H1 (cell line): ENCODE measurements around the gene ASTN2. TPM values are rescaled to one million over a fixed set of nuclear protein-coding genes. Genes with fewer than 3 reads are reported as not detected.

Experiments used
- CTCF ChIA-PET: fragments of 300-600 bp; sonication (Branson Sonifier 250); formaldehyde crosslinking; loops from one replicate; lab custom pipeline; 2021; ENCODE audit not compliant: partially characterized antibody; lab: Charles Lee
- POLR2A ChIA-PET: fragments of 300-600 bp; sonication (Branson Sonifier 250); formaldehyde crosslinking; loops from one replicate; lab custom pipeline; 2021; ENCODE audit warnings: inconsistent platforms; ENCODE audit not compliant: partially characterized antibody; lab: Charles Lee
- DNase-seq, 2 experiments: peaks; one replicate each; pipeline versions ENCODE4 v3.0.0 to v3.0.0-alpha.2; 2010 to 2022; ENCODE audit warnings: low spot score in 2 of 2, low read depth in 1 of 2, mixed read lengths in 1 of 2
- FAIRE-seq: peaks from 2 replicates; lab custom pipeline; 2011; peaks lifted over from hg19 to GRCh38; lab: Jason Lieb, UNC
- H2AFZ ChIP-seq: 2 replicates; pipeline ENCODE4 v1.8.1; 2012; ENCODE audit warnings: low read length, inconsistent platforms
- H2AK5ac ChIP-seq: 2 replicates; pipeline ENCODE4 v1.6.1; 2013; ENCODE audit warnings: low read depth, low read length
- H2BK120ac ChIP-seq: replicated peaks from 2 replicates; pipeline ENCODE3; 2013; ENCODE audit warnings: low read depth, low read length, inconsistent platforms
- H2BK12ac ChIP-seq: 2 replicates; pipeline ENCODE4 v1.6.1; 2013; ENCODE audit warnings: low read depth, low read length
- H2BK15ac ChIP-seq: 2 replicates; pipeline ENCODE4 v1.6.1; 2013; ENCODE audit warnings: low read length
- H2BK20ac ChIP-seq: 2 replicates; pipeline ENCODE4 v1.6.1; 2013; ENCODE audit warnings: low read length
- H2BK5ac ChIP-seq: 2 replicates; pipeline ENCODE4 v1.6.1; 2013; ENCODE audit warnings: low read depth, low read length
- H3K14ac ChIP-seq: 2 replicates; pipeline ENCODE4 v1.6.1; 2013; ENCODE audit warnings: inconsistent platforms; ENCODE audit not compliant: insufficient read length
- H3K18ac ChIP-seq: 2 replicates; pipeline ENCODE4 v1.6.1; 2013; ENCODE audit warnings: low read length; ENCODE audit errors: extremely low read depth
- H3K23ac ChIP-seq: 2 replicates; pipeline ENCODE4 v1.6.1; 2013; ENCODE audit warnings: inconsistent platforms; ENCODE audit not compliant: insufficient read length
- H3K23me2 ChIP-seq: 2 replicates; pipeline ENCODE4 v1.6.1; 2013; ENCODE audit warnings: low read depth, low read length
- H3K27ac ChIP-seq: 2 replicates; pipeline ENCODE4 v1.6.1; 2011; ENCODE audit warnings: low read depth, low read length, inconsistent platforms
- H3K27me3 ChIP-seq, 4 experiments: replicated peaks in 1 of 4; 1 replicate in 1 of 4; 2 replicates in 3 of 4; pipeline versions ENCODE4 v1.6.1 to v1.8.1; 2011 to 2013; ENCODE audit warnings: low read length in 3 of 4, mild to moderate bottlenecking in 3 of 4, inconsistent platforms in 2 of 4, mixed read lengths in 2 of 4, moderate library complexity in 1 of 4; ENCODE audit not compliant: control insufficient read depth in 3 of 4, insufficient read depth in 3 of 4; ENCODE audit errors: extremely low read depth in 1 of 4
- H3K36me3 ChIP-seq, 4 experiments: 2 replicates each; pipeline versions ENCODE4 v1.6.1 to v1.8.1; 2011 to 2013; ENCODE audit warnings: mild to moderate bottlenecking in 4 of 4, low read length in 3 of 4, moderate library complexity in 2 of 4, control low read depth in 1 of 4, inconsistent platforms in 1 of 4; ENCODE audit not compliant: insufficient read depth in 4 of 4, control insufficient read depth in 2 of 4
- H3K4ac ChIP-seq: replicated peaks from 2 replicates; pipeline ENCODE3; 2013; ENCODE audit warnings: low read length, low read depth, mixed read lengths, inconsistent platforms; ENCODE audit not compliant: insufficient read length
- H3K4me1 ChIP-seq, 4 experiments: replicated peaks in 1 of 4; 1 replicate in 1 of 4; 2 replicates in 3 of 4; pipeline versions ENCODE4 v1.6.1 to v1.8.1; 2011 to 2013; ENCODE audit warnings: low read length in 3 of 4, inconsistent platforms in 2 of 4, mixed read lengths in 1 of 4; ENCODE audit not compliant: insufficient read depth in 4 of 4, control insufficient read depth in 3 of 4
- H3K4me2 ChIP-seq, 2 experiments: 2 replicates each; pipeline versions ENCODE4 v1.6.1 to v1.8.1; 2011 to 2013; ENCODE audit warnings: low read depth in 2 of 2, low read length in 2 of 2, control low read depth in 1 of 2, inconsistent platforms in 1 of 2, mild to moderate bottlenecking in 1 of 2; ENCODE audit not compliant: insufficient read depth in 1 of 2
- H3K4me3 ChIP-seq, 4 experiments: fragments of 200-600, 300-600 bp in 1 of 4; sonication (generic), shearing (Covaris generic), sonication (Bioruptor Twin) in 1 of 4; 2 replicates each; pipeline versions ENCODE4 v1.5.1 to v1.8.1; 2011 to 2016; ENCODE audit warnings: low read length in 4 of 4, low read depth in 3 of 4, control low read depth in 2 of 4, inconsistent platforms in 2 of 4, mild to moderate bottlenecking in 2 of 4, mixed read lengths in 1 of 4, moderate library complexity in 1 of 4; ENCODE audit not compliant: insufficient read depth in 2 of 4; ENCODE audit errors: extremely low read depth in 1 of 4
- H3K56ac ChIP-seq: replicated peaks from 2 replicates; pipeline ENCODE3; 2013; ENCODE audit warnings: low read depth, mild to moderate bottlenecking, mixed read lengths, low read length, inconsistent platforms; ENCODE audit not compliant: insufficient read length
- H3K79me1 ChIP-seq: 2 replicates; pipeline ENCODE4 v1.6.1; 2013; ENCODE audit warnings: low read depth, low read length, control low read depth
- H3K79me2 ChIP-seq, 2 experiments: 2 replicates each; pipeline versions ENCODE4 v1.6.1 to v1.8.1; 2012 to 2013; ENCODE audit warnings: low read length in 2 of 2, mild to moderate bottlenecking in 2 of 2, inconsistent platforms in 1 of 2; ENCODE audit not compliant: insufficient read depth in 2 of 2, control insufficient read depth in 1 of 2
- H3K9ac ChIP-seq, 4 experiments: replicated peaks in 1 of 4; 1 replicate in 1 of 4; 2 replicates in 3 of 4; pipeline versions ENCODE4 v1.6.1 to v1.8.1; 2011 to 2013; ENCODE audit warnings: low read depth in 3 of 4, low read length in 3 of 4, control low read depth in 2 of 4, mild to moderate bottlenecking in 2 of 4, moderate library complexity in 2 of 4, inconsistent platforms in 1 of 4; ENCODE audit errors: extremely low read depth in 1 of 4
- H3K9me3 ChIP-seq, 2 experiments: 2 replicates each; pipeline versions ENCODE4 v1.6.1 to v1.8.1; 2012 to 2013; ENCODE audit warnings: mild to moderate bottlenecking in 2 of 2, moderate library complexity in 2 of 2, control low read depth in 1 of 2, inconsistent platforms in 1 of 2, low read depth in 1 of 2, low read length in 1 of 2, mixed read lengths in 1 of 2; ENCODE audit not compliant: insufficient read depth in 2 of 2
- H4K20me1 ChIP-seq, 2 experiments: replicated peaks in 1 of 2; 2 replicates each; pipeline versions ENCODE3 to v1.8.1; 2011 to 2013; ENCODE audit warnings: inconsistent platforms in 2 of 2, low read length in 2 of 2, mild to moderate bottlenecking in 1 of 2; ENCODE audit not compliant: insufficient read depth in 2 of 2, control insufficient read depth in 1 of 2
- H4K5ac ChIP-seq: 2 replicates; pipeline ENCODE4 v1.6.1; 2013; ENCODE audit warnings: low read length, low read depth, mixed read lengths, inconsistent platforms; ENCODE audit not compliant: insufficient read length
- H4K8ac ChIP-seq: 2 replicates; pipeline ENCODE4 v1.8.0; 2013; ENCODE audit warnings: mild to moderate bottlenecking, moderate library complexity, low read length, inconsistent platforms; ENCODE audit not compliant: insufficient read depth; ENCODE audit errors: extremely low read depth
- H4K91ac ChIP-seq: replicated peaks from 2 replicates; pipeline ENCODE3; 2013; ENCODE audit warnings: low read length, mixed read lengths, inconsistent platforms; ENCODE audit not compliant: insufficient read length
- ASH2L ChIP-seq: fragments of 200-600, 300-600 bp; sonication (generic); IDR thresholded peaks from one replicate; pipeline ENCODE4 v1.7.1; 2017; ENCODE audit warnings: low read length
- BCL11A ChIP-seq, 2 experiments: IDR thresholded peaks; one replicate each; pipeline ENCODE4 v1.6.1; 2011; ENCODE audit warnings: low read depth in 2 of 2, low read length in 2 of 2, mild to moderate bottlenecking in 2 of 2
- CBX5 ChIP-seq: fragments of 300-800, 300-1000 bp; sonication (generic); IDR thresholded peaks from 2 replicates; pipeline ENCODE4 v1.7.1; 2016; ENCODE audit warnings: antibody characterized with exemption, low read length, low read depth
- HDAC2 ChIP-seq, 2 experiments: fragments of 300-600 bp in 1 of 2; sonication (generic) in 1 of 2; IDR thresholded peaks; 2 replicates each; pipeline ENCODE4 v1.6.1; 2011 to 2012; ENCODE audit warnings: low read depth in 2 of 2, low read length in 2 of 2, mild to moderate bottlenecking in 2 of 2, moderate library complexity in 2 of 2, borderline replicate concordance in 1 of 2, inconsistent platforms in 1 of 2
- JUN ChIP-seq: IDR thresholded peaks from 2 replicates; pipeline ENCODE4 v1.6.1; 2011; ENCODE audit warnings: low read depth, mild to moderate bottlenecking, improper control_type of control experiment, low read length
- POLR2A ChIP-seq, 2 experiments: IDR thresholded peaks; 1 replicate in 1 of 2; 2 replicates in 1 of 2; pipeline ENCODE4 v1.6.1; 2011; ENCODE audit warnings: low read depth in 2 of 2, low read length in 2 of 2, mild to moderate bottlenecking in 2 of 2; ENCODE audit errors: control extremely low read depth in 1 of 2
- POU5F1 ChIP-seq: IDR thresholded peaks from 2 replicates; pipeline ENCODE4 v1.6.1; 2011; ENCODE audit warnings: low read depth, mild to moderate bottlenecking, low read length, moderate library complexity
- SRF ChIP-seq: IDR thresholded peaks from 2 replicates; pipeline ENCODE4 v1.6.1; 2011; ENCODE audit warnings: mild to moderate bottlenecking, low read depth, low read length, moderate library complexity
- TAF1 ChIP-seq: IDR thresholded peaks from 2 replicates; pipeline ENCODE4 v1.6.1; 2011; ENCODE audit warnings: mild to moderate bottlenecking, low read depth, low read length
- WGBS, 2 experiments: shearing (Covaris generic) in 1 of 2; methylation state at CpG; one replicate each; pipeline versions ENCODE4 v1.1.6 to v1.1.7; 2013 to 2015; ENCODE audit warnings: low lambda C conversion rate in 2 of 2, mixed read lengths in 2 of 2, inconsistent platforms in 1 of 2, low coverage in 1 of 2, missing lambda C conversion rate in 1 of 2; ENCODE audit not compliant: insufficient replicate concordance in 2 of 2, insufficient coverage in 1 of 2, insufficient read length in 1 of 2; ENCODE audit errors: extremely low coverage in 1 of 2, missing lambda C conversion rate in 1 of 2; 5-methylcytosine and 5-hydroxymethylcytosine counted together
- polyA plus RNA-seq, 7 experiments: library from polyadenylated mRNA; depleted of rRNA in 3 of 7; stranded (reverse) in 5 of 7; unstranded in 2 of 7; fragments of >200 nt in 5 of 7; fragments of 200-250 nt in 2 of 7; gene quantifications; 1 replicate in 5 of 7; 2 replicates in 1 of 7; 4 replicates in 1 of 7; pipeline versions ENCODE4 v1.2.1 to v1.2.3, GENCODE V29; 2011 to 2013; ENCODE audit warnings: missing spikeins in 2 of 7, mixed read lengths in 2 of 7
- total RNA-seq: library from RNA; stranded (reverse); fragmentation: NEBNext Ultra II Directional; extraction: Animal tissue kit (Norgen Biotek cat#: 25700); gene quantifications from 2 replicates; pipeline ENCODE4 v1.2.1, GENCODE V29; 2021
- TF ChIP-seq, protein P1 (sequence below): IDR thresholded peaks from 2 replicates; pipeline ENCODE4 v1.6.1; 2011; ENCODE audit warnings: low read length, improper control_type of control experiment
- TF ChIP-seq, protein P2 (sequence below): IDR thresholded peaks from 2 replicates; pipeline ENCODE4 v1.6.1; 2012; ENCODE audit warnings: inconsistent platforms

The ASTN2 gene
- total and polyA plus RNA-seq, 2 of the 8 experiments (the other 6 are each of a cell fraction or from before 2014, with no cell fraction given), result 8.2 to 13.7 TPM

GRCh38 chr9:117205806-117206205 is 209.1 kb downstream of the ASTN2 start:
- Histone ChIP-seq H4K91ac (no peak overlapping the region), H2BK5ac (no peak overlapping the region), H3K27ac (no peak overlapping the region), H3K23ac (no peak overlapping the region), H3K4ac (no peak overlapping the region), H2BK120ac (no peak overlapping the region), H2BK15ac (no peak overlapping the region), H3K79me1 (no peaks in the 10 kb centered on the region), H3K4me2 (no peak overlapping the region), H2BK20ac (no peak overlapping the region), H3K14ac (no peak overlapping the region), H3K4me1 (no peaks in the 10 kb centered on the region), H4K20me1 (no peaks in the 10 kb centered on the region), H2AFZ (no peak overlapping the region), H3K56ac (no peak overlapping the region), H3K4me3 (no peak overlapping the region), H3K18ac (no peak overlapping the region), H4K5ac (no peak overlapping the region), H4K8ac (no peak overlapping the region), H3K27me3 (no peaks in the 10 kb centered on the region), H3K9ac (no peak overlapping the region), H3K36me3 (no peaks in the 10 kb centered on the region), H3K9me3 (no peaks in the 10 kb centered on the region), H3K79me2 (no peaks in the 10 kb centered on the region), H2BK12ac (no peak overlapping the region), H3K23me2 (no peaks in the 10 kb centered on the region), H2AK5ac (no peak overlapping the region)
- FAIRE-seq (no peak), DNase-seq (no peak)
- POLR2A ChIA-PET, result no interaction called here
- 91% methylated on average over 4 of the region's 4 CpGs; no CpG with 5 or more reads in 1 of the 2 experiments for WGBS, 2 experiments
- no peak for TF ChIP-seq HDAC2 (IDR thresholded peaks at IDR 0.05; ENCODE audit: borderline replicate concordance in 1 of 2, low read depth in 2 of 2, low read length in 2 of 2)
- TF ChIP-seq POLR2A (IDR thresholded peaks at IDR 0.05; ENCODE audit: control extremely low read depth in 1 of 2, low read depth in 2 of 2, low read length in 2 of 2), result no peak
- TF ChIP-seq BCL11A (IDR thresholded peaks at IDR 0.05; ENCODE audit: low read depth in 2 of 2, low read length in 2 of 2), result no peak
- no peak for TF ChIP-seq TAF1
- no peak for TF ChIP-seq JUN
- TF ChIP-seq POU5F1, result no peak
- no peak for TF ChIP-seq CBX5
- TF ChIP-seq SRF, result no peak
- TF ChIP-seq, protein P1, sequence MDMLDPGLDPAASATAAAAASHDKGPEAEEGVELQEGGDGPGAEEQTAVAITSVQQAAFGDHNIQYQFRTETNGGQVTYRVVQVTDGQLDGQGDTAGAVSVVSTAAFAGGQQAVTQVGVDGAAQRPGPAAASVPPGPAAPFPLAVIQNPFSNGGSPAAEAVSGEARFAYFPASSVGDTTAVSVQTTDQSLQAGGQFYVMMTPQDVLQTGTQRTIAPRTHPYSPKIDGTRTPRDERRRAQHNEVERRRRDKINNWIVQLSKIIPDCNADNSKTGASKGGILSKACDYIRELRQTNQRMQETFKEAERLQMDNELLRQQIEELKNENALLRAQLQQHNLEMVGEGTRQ, result no peak
- TF ChIP-seq, protein P2, sequence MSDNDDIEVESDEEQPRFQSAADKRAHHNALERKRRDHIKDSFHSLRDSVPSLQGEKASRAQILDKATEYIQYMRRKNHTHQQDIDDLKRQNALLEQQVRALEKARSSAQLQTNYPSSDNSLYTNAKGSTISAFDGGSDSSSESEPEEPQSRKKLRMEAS, result no peak
- no peak for TF ChIP-seq ASH2L
- CTCF ChIA-PET, result interaction anchor here (0.7 kb wide), 2 partner anchors 41 to 43 kb away, joined by 3 to 4 read pairs; no protein-coding TSS in a partner anchor
